ENCODE data around the gene CACNB4. TPM values are rescaled to one million over a fixed set of nuclear protein-coding genes. Genes with fewer than 3 reads are reported as not detected.
A peak's percentile ranks its signal among the peaks of the same experiment; 100 is the strongest.

CACNB4 gene
- total RNA-seq, 1 experiment from 2014 or later, result 1.7 TPM

DNA sequence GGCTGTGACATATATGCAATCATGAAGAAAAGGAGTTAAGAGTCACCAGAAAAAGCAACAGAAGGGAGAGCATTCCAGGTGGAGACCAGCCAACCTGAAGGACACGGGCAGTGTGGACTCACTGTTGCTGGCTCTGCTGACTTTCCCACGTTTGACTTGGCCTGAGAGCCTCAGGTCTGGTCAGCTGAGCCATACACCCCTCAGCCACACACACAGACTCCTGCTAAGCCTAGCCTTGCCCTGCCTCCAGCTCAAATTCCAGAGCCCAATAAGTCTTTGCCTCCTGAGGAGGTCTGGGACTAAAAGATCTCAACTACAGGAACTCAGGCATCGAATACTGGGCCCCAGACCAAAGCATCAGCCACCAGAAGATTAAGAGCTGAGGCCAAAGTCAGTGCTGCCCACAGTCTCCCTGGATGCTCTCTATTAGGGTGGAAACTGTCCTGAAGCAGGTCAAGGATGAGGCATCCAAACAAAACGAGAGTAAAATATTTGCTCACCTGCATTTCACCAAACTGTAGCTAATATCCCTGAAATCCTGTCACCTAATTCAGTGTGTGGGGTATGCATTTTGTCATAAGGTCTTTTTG lies 23.3 kb downstream of the CACNB4 start:
- ATAC-seq, result peak; percentile 45; the same call in 1 of the 2 replicates
- Histone ChIP-seq H3K27me3 (ENCODE audit: control insufficient read depth, insufficient read depth, low read length) (no peaks in the 10 kb centered on the region), H3K4me3 (ENCODE audit: low read depth in 2 of 2, low read length in 2 of 2) (no peak overlapping the region), H3K4me1 (ENCODE audit: control insufficient read depth, insufficient read depth, low read length) (no peaks in the 10 kb centered on the region), H3K27ac (ENCODE audit: low read length) (no peak overlapping the region), H3K36me3 (ENCODE audit: control insufficient read depth, insufficient read depth, low read length) (no peaks in the 10 kb centered on the region), H3K9me3 (ENCODE audit: control insufficient read depth, insufficient read depth, low read depth, low read length) (no peaks in the 10 kb centered on the region)
- ChIA-PET CTCF (no interaction called here), POLR2A (no interaction called here)
- in situ Hi-C loops (cut with HindIII; ENCODE audit: low pct_unique_long_range_greater_than_20kb, low sequenced_read_pairs), result no loop called here
- TF ChIP-seq, protein P1, sequence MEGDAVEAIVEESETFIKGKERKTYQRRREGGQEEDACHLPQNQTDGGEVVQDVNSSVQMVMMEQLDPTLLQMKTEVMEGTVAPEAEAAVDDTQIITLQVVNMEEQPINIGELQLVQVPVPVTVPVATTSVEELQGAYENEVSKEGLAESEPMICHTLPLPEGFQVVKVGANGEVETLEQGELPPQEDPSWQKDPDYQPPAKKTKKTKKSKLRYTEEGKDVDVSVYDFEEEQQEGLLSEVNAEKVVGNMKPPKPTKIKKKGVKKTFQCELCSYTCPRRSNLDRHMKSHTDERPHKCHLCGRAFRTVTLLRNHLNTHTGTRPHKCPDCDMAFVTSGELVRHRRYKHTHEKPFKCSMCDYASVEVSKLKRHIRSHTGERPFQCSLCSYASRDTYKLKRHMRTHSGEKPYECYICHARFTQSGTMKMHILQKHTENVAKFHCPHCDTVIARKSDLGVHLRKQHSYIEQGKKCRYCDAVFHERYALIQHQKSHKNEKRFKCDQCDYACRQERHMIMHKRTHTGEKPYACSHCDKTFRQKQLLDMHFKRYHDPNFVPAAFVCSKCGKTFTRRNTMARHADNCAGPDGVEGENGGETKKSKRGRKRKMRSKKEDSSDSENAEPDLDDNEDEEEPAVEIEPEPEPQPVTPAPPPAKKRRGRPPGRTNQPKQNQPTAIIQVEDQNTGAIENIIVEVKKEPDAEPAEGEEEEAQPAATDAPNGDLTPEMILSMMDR (IDR thresholded peaks at IDR 0.05), result no peak
- TF ChIP-seq, protein P2, sequence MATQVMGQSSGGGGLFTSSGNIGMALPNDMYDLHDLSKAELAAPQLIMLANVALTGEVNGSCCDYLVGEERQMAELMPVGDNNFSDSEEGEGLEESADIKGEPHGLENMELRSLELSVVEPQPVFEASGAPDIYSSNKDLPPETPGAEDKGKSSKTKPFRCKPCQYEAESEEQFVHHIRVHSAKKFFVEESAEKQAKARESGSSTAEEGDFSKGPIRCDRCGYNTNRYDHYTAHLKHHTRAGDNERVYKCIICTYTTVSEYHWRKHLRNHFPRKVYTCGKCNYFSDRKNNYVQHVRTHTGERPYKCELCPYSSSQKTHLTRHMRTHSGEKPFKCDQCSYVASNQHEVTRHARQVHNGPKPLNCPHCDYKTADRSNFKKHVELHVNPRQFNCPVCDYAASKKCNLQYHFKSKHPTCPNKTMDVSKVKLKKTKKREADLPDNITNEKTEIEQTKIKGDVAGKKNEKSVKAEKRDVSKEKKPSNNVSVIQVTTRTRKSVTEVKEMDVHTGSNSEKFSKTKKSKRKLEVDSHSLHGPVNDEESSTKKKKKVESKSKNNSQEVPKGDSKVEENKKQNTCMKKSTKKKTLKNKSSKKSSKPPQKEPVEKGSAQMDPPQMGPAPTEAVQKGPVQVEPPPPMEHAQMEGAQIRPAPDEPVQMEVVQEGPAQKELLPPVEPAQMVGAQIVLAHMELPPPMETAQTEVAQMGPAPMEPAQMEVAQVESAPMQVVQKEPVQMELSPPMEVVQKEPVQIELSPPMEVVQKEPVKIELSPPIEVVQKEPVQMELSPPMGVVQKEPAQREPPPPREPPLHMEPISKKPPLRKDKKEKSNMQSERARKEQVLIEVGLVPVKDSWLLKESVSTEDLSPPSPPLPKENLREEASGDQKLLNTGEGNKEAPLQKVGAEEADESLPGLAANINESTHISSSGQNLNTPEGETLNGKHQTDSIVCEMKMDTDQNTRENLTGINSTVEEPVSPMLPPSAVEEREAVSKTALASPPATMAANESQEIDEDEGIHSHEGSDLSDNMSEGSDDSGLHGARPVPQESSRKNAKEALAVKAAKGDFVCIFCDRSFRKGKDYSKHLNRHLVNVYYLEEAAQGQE (IDR thresholded peaks at IDR 0.05; ENCODE audit: insufficient read depth in 1 of 2, low read depth in 2 of 2, low read length in 1 of 2), result no peak
- no peak for TF ChIP-seq POLR2AphosphoS5 (IDR thresholded peaks at IDR 0.05; ENCODE audit: low read depth, low read length)
- TF ChIP-seq SIN3A (IDR thresholded peaks at IDR 0.05; ENCODE audit: borderline replicate concordance, insufficient read depth, low read depth, low read length), result no peak
- no TSS peak for BruUV-seq (replicated peaks)
- intact Hi-C loops (cut with micrococcal nuclease; ENCODE audit: unreplicated experiment), result no loop called here
- DNase-seq (ENCODE audit: low read depth, low spot score), result no peak

DNA sequence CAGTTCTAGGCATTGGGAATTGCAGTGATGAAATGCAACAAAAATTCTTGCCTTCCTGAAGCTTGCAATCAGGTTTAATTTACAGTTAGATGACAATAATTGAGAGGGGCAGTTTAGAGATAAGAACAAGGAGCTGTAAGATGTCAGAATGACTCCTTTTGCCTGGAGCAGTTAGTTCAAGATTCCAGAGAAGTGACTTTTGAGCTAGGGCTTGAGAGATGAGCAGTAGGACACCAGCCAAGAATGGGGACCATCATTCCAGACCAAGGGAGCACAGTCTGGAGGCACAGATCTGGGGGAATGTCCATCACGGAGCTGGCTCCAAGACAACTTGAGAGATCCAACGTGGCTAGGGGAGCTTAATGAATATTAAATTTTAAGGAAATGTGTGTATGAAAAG lies 26.8 kb downstream of the CACNB4 start:
- Histone ChIP-seq H3K36me3 (ENCODE audit: control insufficient read depth, insufficient read depth, low read length) (no peaks in the 10 kb centered on the region), H3K27ac (ENCODE audit: low read length) (no peak overlapping the region), H3K27me3 (ENCODE audit: control insufficient read depth, insufficient read depth, low read length) (no peaks in the 10 kb centered on the region), H3K9me3 (ENCODE audit: control insufficient read depth, insufficient read depth, low read depth, low read length) (no peaks in the 10 kb centered on the region), H3K4me3 (ENCODE audit: low read depth in 2 of 2, low read length in 2 of 2) (no peak overlapping the region), H3K4me1 (ENCODE audit: control insufficient read depth, insufficient read depth, low read length) (no peaks in the 10 kb centered on the region)
- DNase-seq (ENCODE audit: low read depth, low spot score), result no peak
- in situ Hi-C loops (cut with HindIII; ENCODE audit: low pct_unique_long_range_greater_than_20kb, low sequenced_read_pairs), result no loop called here
- ATAC-seq, result no peak
- CTCF ChIA-PET, result no interaction called here
- intact Hi-C loops (cut with micrococcal nuclease; ENCODE audit: unreplicated experiment), result no loop called here
- BruUV-seq (replicated peaks), result no TSS peak
- POLR2A ChIA-PET, result no interaction called here
- TF ChIP-seq POLR2AphosphoS5 (IDR thresholded peaks at IDR 0.05; ENCODE audit: low read depth, low read length) (no peak), SIN3A (IDR thresholded peaks at IDR 0.05; ENCODE audit: borderline replicate concordance, insufficient read depth, low read depth, low read length) (no peak), TCF7L2 (IDR thresholded peaks at IDR 0.05; ENCODE audit: low read depth, low read length) (no peak)
- TF ChIP-seq, protein P2 (IDR thresholded peaks at IDR 0.05; ENCODE audit: insufficient read depth in 1 of 2, low read depth in 2 of 2, low read length in 1 of 2), result no peak
- TF ChIP-seq, protein P1 (IDR thresholded peaks at IDR 0.05), result no peak

All from Panc1 (cell line).